Uterus (tissue), 4 donors: ENCODE results near the gene EZH2. TPM values are rescaled to one million over a fixed set of nuclear protein-coding genes. Genes with fewer than 3 reads are reported as not detected.

Experiments
- DNase-seq, 2 donors: peaks; one replicate each; pipeline ENCODE4 v3.0.0-alpha.2; 2019 to 2020
- H3K27ac ChIP-seq, 2 donors: fragments of 200-600 bp; sonication (generic); 1 replicate in 1 of 2; 2 replicates in 1 of 2; pipeline ENCODE4 v1.5.1; 2016 to 2018
- H3K27me3 ChIP-seq, 2 donors: fragments of 200-600 bp; sonication (generic); one replicate each; pipeline ENCODE4 v1.5.1; 2018 to 2019; ENCODE audit warnings: control low read depth in 1 of 2
- H3K36me3 ChIP-seq, 2 donors: fragments of 200-600 bp; sonication (generic); one replicate each; pipeline ENCODE4 v1.5.1; 2019; ENCODE audit warnings: control low read depth in 1 of 2
- H3K4me1 ChIP-seq, 2 donors: fragments of 200-600 bp; sonication (generic); one replicate each; pipeline ENCODE4 v1.5.1; 2018 to 2019; ENCODE audit warnings: control low read depth in 1 of 2
- H3K4me3 ChIP-seq, 2 donors: fragments of 200-600 bp; sonication (generic); 1 replicate in 1 of 2; 2 replicates in 1 of 2; pipeline ENCODE4 v1.5.1; 2018 to 2019; ENCODE audit warnings: mild to moderate bottlenecking in 1 of 2
- H3K9me3 ChIP-seq, 2 donors: fragments of 200-600 bp; sonication (generic); one replicate each; pipeline ENCODE4 v1.5.1; 2019; ENCODE audit warnings: control low read depth in 1 of 2
- POLR2A ChIP-seq, 2 donors: fragments of 450-650 bp; IDR thresholded peaks; one replicate each; pipeline ENCODE4 v1.6.1; 2016; ENCODE audit warnings: antibody characterized with exemption in 2 of 2, mild to moderate bottlenecking in 1 of 2, moderate library complexity in 1 of 2
- intact Hi-C: fragments of 100-400 bp; cut with DNase I; formaldehyde crosslinking; loops from one replicate; pipeline ENCODE4 v1.15.1; 2023; ENCODE audit warnings: low total_unique reads
- total RNA-seq, 4 donors: library from RNA; depleted of rRNA in 3 of 4; stranded (reverse); fragments of >200 nt in 3 of 4; gene quantifications; one replicate each; pipeline versions ENCODE4 v1.1.0 to v1.2.4, GENCODE V29; 2014 to 2023
- TF ChIP-seq, protein P1 (sequence below), 4 experiments: fragments of 200-600 bp in 2 of 4; fragments of 450-650 bp in 2 of 4; sonication (generic) in 2 of 4; IDR thresholded peaks; one replicate each; pipeline ENCODE4 v1.5.1; 2016 to 2019; ENCODE audit warnings: antibody characterized with exemption in 4 of 4, mild to moderate bottlenecking in 2 of 4, moderate library complexity in 1 of 4
- donor health status: DM: yes; HTN: yes; CAD: no.

EZH2 gene
- total RNA-seq, 4 donors from 2014 or later, result 1.2 to 35.3 (median 2.1) TPM

DNA sequence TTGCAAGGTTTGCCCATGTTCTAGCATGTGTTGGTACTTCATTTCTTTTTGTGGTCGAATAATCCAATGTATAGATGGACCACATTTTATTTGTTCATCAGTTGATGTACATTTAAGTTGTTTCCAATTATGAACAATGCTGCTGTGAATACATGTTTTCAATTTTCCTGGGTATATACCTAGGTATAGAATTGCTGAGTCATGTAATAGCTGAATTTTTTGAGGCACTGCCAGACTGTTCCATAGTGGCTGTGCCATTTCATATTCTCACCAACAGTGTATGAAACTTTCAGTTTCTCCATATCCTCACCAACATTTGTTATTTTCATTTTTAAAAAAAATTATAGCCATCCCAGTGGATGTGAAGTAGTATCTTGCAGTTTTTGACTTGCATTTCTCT is 90.5 kb downstream of the EZH2 start:
- no peaks in the 10 kb centered on the region for H3K4me1 ChIP-seq
- H3K27ac ChIP-seq, result no peak overlapping the region
- H3K36me3 ChIP-seq, result no peaks in the 10 kb centered on the region
- H3K9me3 ChIP-seq, result peaks cover 0 to 4% of the 10 kb centered on the region in 2 donors
- intact Hi-C loops, result no loop called here
- DNase-seq, result no peak
- TF ChIP-seq, protein P1, sequence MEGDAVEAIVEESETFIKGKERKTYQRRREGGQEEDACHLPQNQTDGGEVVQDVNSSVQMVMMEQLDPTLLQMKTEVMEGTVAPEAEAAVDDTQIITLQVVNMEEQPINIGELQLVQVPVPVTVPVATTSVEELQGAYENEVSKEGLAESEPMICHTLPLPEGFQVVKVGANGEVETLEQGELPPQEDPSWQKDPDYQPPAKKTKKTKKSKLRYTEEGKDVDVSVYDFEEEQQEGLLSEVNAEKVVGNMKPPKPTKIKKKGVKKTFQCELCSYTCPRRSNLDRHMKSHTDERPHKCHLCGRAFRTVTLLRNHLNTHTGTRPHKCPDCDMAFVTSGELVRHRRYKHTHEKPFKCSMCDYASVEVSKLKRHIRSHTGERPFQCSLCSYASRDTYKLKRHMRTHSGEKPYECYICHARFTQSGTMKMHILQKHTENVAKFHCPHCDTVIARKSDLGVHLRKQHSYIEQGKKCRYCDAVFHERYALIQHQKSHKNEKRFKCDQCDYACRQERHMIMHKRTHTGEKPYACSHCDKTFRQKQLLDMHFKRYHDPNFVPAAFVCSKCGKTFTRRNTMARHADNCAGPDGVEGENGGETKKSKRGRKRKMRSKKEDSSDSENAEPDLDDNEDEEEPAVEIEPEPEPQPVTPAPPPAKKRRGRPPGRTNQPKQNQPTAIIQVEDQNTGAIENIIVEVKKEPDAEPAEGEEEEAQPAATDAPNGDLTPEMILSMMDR (IDR thresholded peaks at IDR 0.05), result no peak
- H3K4me3 ChIP-seq, result no peak overlapping the region
- H3K27me3 ChIP-seq, result no peaks in the 10 kb centered on the region

DNA sequence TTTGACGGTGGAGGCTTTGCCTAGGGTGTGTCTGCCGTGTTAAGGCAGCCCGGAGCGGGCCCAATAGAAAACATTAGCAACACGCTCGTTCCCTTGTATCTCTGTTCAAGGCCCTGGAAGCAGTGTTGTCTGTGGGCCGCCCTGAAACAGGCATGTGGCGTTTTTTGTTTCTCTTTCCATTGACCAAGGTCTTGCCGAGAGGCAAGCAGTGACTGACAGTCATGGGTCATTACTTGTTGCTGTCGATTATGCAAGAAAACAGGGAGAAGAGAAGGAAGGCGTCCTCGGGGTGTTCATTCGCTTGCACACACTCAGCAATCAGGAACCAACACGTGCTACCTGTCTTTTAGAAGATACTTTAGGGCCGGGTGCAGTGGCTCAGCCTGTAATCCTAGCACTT is 92.5 kb downstream of the EZH2 start:
- TF ChIP-seq, protein P1 (IDR thresholded peaks at IDR 0.05), result no peak
- no peak for TF ChIP-seq POLR2A (IDR thresholded peaks at IDR 0.05)
- intact Hi-C loops, result no loop called here

DNA sequence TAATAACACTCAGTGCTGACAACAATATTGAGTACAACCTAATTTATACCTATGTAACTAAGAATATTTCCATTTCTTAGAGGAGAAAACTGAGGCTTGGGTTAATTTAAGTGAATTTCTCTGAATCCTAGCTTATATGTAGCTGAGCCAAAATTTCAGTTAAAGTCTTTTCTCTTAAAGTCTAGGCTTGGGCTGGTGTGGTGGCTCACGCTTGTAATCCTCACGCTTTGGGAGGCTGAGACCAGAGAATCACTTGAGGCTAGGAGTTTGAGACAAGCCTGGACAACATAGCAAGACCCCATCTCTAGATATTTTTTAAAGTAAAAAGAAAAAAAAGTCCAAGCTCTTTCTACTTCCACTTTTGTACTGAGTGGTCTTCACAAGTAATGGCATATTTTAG is 93.2 kb downstream of the EZH2 start:
- intact Hi-C loops, result no loop called here
- Histone ChIP-seq H3K27me3 (no peaks in the 10 kb centered on the region), H3K4me1 (no peaks in the 10 kb centered on the region), H3K4me3 (no peak overlapping the region), H3K9me3 (peaks cover 0 to 4% of the 10 kb centered on the region in 2 donors), H3K27ac (no peak overlapping the region), H3K36me3 (no peaks in the 10 kb centered on the region)
- TF ChIP-seq POLR2A (IDR thresholded peaks at IDR 0.05), result no peak
- TF ChIP-seq, protein P1 (IDR thresholded peaks at IDR 0.05), result no peak
- DNase-seq, result no peak

More for the DNA sequence above, 92.5 kb downstream of the EZH2 start:
- no peaks in the 10 kb centered on the region for H3K4me1 ChIP-seq
- H3K36me3 ChIP-seq, result no peaks in the 10 kb centered on the region
- no peak for DNase-seq
- H3K9me3 ChIP-seq, result peaks cover 0 to 4% of the 10 kb centered on the region in 2 donors
- no peak overlapping the region for H3K27ac ChIP-seq
- H3K27me3 ChIP-seq, result no peaks in the 10 kb centered on the region
- H3K4me3 ChIP-seq, result no peak overlapping the region

DNA sequence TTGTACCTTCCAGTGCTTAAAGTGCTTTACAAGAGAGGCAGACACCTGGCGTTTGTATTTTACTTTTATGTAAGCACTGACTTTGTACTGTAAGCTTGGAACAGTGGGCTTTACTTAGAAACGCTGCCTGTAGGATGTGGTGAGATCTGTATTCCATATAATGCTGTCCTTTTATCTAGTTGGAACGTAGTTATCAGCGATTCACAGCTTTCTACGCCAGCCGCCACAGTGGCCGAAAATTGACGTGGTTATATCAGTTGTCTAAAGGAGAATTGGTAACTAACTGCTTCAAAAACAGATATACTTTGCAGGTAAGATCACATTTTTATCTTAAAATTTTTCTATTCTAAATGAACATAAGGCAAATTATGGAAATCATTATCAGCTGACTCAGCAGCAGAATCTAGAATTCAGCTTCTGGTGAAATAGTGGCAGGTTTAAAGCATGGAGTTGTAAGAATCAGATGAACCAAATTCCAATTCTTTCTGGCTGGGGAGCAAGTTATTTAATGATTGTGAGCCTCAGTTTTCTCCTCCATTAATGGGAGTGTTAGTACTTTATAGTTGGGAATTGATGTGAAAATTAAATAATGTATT is 93.9 kb downstream of the EZH2 start:
- intact Hi-C loops, result no loop called here
- H3K27me3 ChIP-seq, result no peaks in the 10 kb centered on the region
- peaks cover 0 to 4% of the 10 kb centered on the region in 2 donors for H3K9me3 ChIP-seq
- no peak overlapping the region for H3K27ac ChIP-seq
- H3K36me3 ChIP-seq, result no peaks in the 10 kb centered on the region
- TF ChIP-seq, protein P1 (IDR thresholded peaks at IDR 0.05), result no peak
- no peak for TF ChIP-seq POLR2A (IDR thresholded peaks at IDR 0.05)
- no peaks in the 10 kb centered on the region for H3K4me1 ChIP-seq
- no peak overlapping the region for H3K4me3 ChIP-seq
- no peak for DNase-seq

DNA sequence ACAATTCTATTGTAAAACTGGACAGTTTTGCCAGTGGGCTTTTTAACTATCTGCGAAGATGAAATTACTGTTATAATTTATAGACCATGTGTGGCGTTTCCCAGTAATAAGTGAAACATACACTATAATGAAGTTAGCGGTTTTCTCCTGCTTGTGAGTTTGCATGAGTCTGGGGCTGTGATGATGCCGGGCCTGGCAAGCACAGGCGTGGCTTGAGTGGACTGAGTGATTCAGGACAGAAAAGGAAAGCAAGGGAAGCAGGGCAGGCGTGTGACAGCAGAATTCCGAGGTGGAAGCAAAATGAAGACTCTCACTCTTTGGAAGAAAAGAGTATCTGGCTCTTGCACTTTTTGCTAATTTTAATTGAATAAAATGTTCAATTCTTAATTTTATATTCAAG is 94.9 kb downstream of the EZH2 start:
- H3K4me1 ChIP-seq, result no peaks in the 10 kb centered on the region
- no peak for TF ChIP-seq POLR2A (IDR thresholded peaks at IDR 0.05)
- TF ChIP-seq, protein P1 (IDR thresholded peaks at IDR 0.05), result no peak
- DNase-seq, result no peak
- H3K27me3 ChIP-seq, result no peaks in the 10 kb centered on the region
- H3K4me3 ChIP-seq, result no peak overlapping the region
- peaks cover 0 to under 1% of the 10 kb centered on the region in 2 donors for H3K9me3 ChIP-seq
- H3K27ac ChIP-seq, result no peak overlapping the region
- H3K36me3 ChIP-seq, result no peaks in the 10 kb centered on the region
- intact Hi-C loops, result no loop called here
